IMR-90 (cell line): Measurements from ENCODE around the gene STAG1. TPM values are rescaled to one million over a fixed set of nuclear protein-coding genes. Genes with fewer than 3 reads are reported as not detected.

Experiments used
- ATAC-seq: fragments of 200-7000 bp; cut with Tn5 transposase; 2 replicates; pipeline ENCODE4 v1.9.1; 2020; ENCODE audit warnings: low read depth, mild to moderate bottlenecking, moderate library complexity
- BruUV-seq: library from RNA; stranded (reverse); fragments of 400-500 nt; replicated peaks from 2 replicates; lab custom pipeline; 2021; lab: Mats Ljungman, UMichigan
- CTCF ChIA-PET: fragments of 300-600 bp; formaldehyde crosslinking; extraction: SDS; loops from one replicate; lab custom pipeline; 2021; ENCODE audit warnings: antibody characterized with exemption; lab: Yijun Ruan, JAX
- POLR2A ChIA-PET: fragments of 300-600 bp; sonication (Branson Sonifier 250); formaldehyde crosslinking; loops from one replicate; lab custom pipeline; 2022; ENCODE audit warnings: antibody characterized with exemption; ENCODE audit not compliant: unreplicated experiment; lab: Charles Lee
- DNase-seq: peaks from one replicate; pipeline ENCODE4 v3.0.0; 2013
- H2AFZ ChIP-seq: replicated peaks from 2 replicates; pipeline ENCODE3; 2013; ENCODE audit warnings: low read length, mild to moderate bottlenecking; ENCODE audit not compliant: poor library complexity
- H2AK5ac ChIP-seq: 2 replicates; pipeline ENCODE4 v1.6.1; 2013; ENCODE audit warnings: low read depth, low read length, inconsistent platforms
- H2AK9ac ChIP-seq: replicated peaks from 2 replicates; pipeline ENCODE3; 2013; ENCODE audit warnings: mild to moderate bottlenecking, low read depth, low read length, moderate library complexity; ENCODE audit not compliant: poor library complexity
- H2BK120ac ChIP-seq: 2 replicates; pipeline ENCODE4 v1.6.1; 2013; ENCODE audit warnings: low read depth, low read length, inconsistent platforms
- H2BK15ac ChIP-seq: 3 replicates; pipeline ENCODE4 v1.6.1; 2013; ENCODE audit warnings: low read depth, low read length, inconsistent platforms
- H2BK20ac ChIP-seq: 2 replicates; pipeline ENCODE4 v1.6.1; 2013; ENCODE audit warnings: low read depth, mild to moderate bottlenecking, inconsistent platforms, low read length, moderate library complexity
- H2BK5ac ChIP-seq: 2 replicates; pipeline ENCODE4 v1.6.1; 2013; ENCODE audit warnings: mild to moderate bottlenecking, low read depth, low read length, inconsistent platforms; ENCODE audit not compliant: poor library complexity, severe bottlenecking
- H3K14ac ChIP-seq: replicated peaks from 2 replicates; pipeline ENCODE4 v1.6.1; 2013; ENCODE audit warnings: low read depth, low read length, inconsistent platforms
- H3K18ac ChIP-seq: 2 replicates; pipeline ENCODE4 v1.6.1; 2013; ENCODE audit warnings: low read depth, low read length, control low read depth
- H3K23ac ChIP-seq: 2 replicates; pipeline ENCODE4 v1.6.1; 2013; ENCODE audit warnings: low read depth, low read length, inconsistent platforms
- H3K27ac ChIP-seq: 2 replicates; pipeline ENCODE4 v1.5.1; 2013; ENCODE audit warnings: mild to moderate bottlenecking, control low read depth, low read length; ENCODE audit not compliant: insufficient read depth
- H3K27me3 ChIP-seq: 2 replicates; pipeline ENCODE4 v1.6.1; 2013; ENCODE audit warnings: low read length; ENCODE audit not compliant: control insufficient read depth, insufficient read depth
- H3K36me3 ChIP-seq: 2 replicates; pipeline ENCODE4 v1.6.1; 2013; ENCODE audit warnings: low read length, mixed read lengths; ENCODE audit not compliant: control insufficient read depth, insufficient read depth
- H3K4ac ChIP-seq: 2 replicates; pipeline ENCODE4 v1.6.1; 2013; ENCODE audit warnings: low read depth, low read length, inconsistent platforms
- H3K4me1 ChIP-seq: 2 replicates; pipeline ENCODE4 v1.6.1; 2013; ENCODE audit warnings: low read length, mixed read lengths; ENCODE audit not compliant: control insufficient read depth, insufficient read depth
- H3K4me2 ChIP-seq: 2 replicates; pipeline ENCODE4 v1.6.1; 2013; ENCODE audit warnings: low read depth, mild to moderate bottlenecking, control low read depth, low read length, moderate library complexity
- H3K4me3 ChIP-seq: 2 replicates; pipeline ENCODE4 v1.5.1; 2013; ENCODE audit warnings: low read depth, mild to moderate bottlenecking, control low read depth, low read length, moderate library complexity; ENCODE audit not compliant: insufficient read depth
- H3K56ac ChIP-seq: 2 replicates; pipeline ENCODE4 v1.6.1; 2013; ENCODE audit warnings: low read length, inconsistent platforms; ENCODE audit not compliant: insufficient read depth; ENCODE audit errors: extremely low read depth
- H3K79me1 ChIP-seq, 2 experiments: 2 replicates each; pipeline ENCODE4 v1.6.1; 2013; ENCODE audit warnings: low read length in 2 of 2, inconsistent platforms in 1 of 2, low read depth in 1 of 2
- H3K9ac ChIP-seq: 2 replicates; pipeline ENCODE4 v1.6.1; 2013; ENCODE audit warnings: low read depth, low read length, control low read depth
- H3K9me1 ChIP-seq: 2 replicates; pipeline ENCODE4 v1.6.1; 2013; ENCODE audit warnings: low read length, inconsistent platforms; ENCODE audit not compliant: insufficient read depth
- H3K9me3 ChIP-seq: 2 replicates; pipeline ENCODE4 v1.6.1; 2013; ENCODE audit warnings: low read length; ENCODE audit not compliant: control insufficient read depth, insufficient read depth
- H4K20me1 ChIP-seq: 2 replicates; pipeline ENCODE4 v1.6.1; 2013; ENCODE audit warnings: low read length, inconsistent platforms; ENCODE audit not compliant: insufficient read depth
- H4K5ac ChIP-seq: 2 replicates; pipeline ENCODE4 v1.6.1; 2013; ENCODE audit warnings: mild to moderate bottlenecking, low read depth, low read length, control low read depth
- H4K8ac ChIP-seq, 2 experiments: 2 replicates each; pipeline ENCODE4 v1.6.1; 2013; ENCODE audit warnings: low read depth in 2 of 2, low read length in 2 of 2, control low read depth in 1 of 2, inconsistent platforms in 1 of 2
- H4K91ac ChIP-seq: 2 replicates; pipeline ENCODE4 v1.6.1; 2013; ENCODE audit warnings: low read depth, low read length, inconsistent platforms; ENCODE audit not compliant: insufficient read depth
- BHLHE40 ChIP-seq: fragments of 150-350 bp; IDR thresholded peaks from 2 replicates; pipeline ENCODE4 v1.6.1; 2016; ENCODE audit warnings: mild to moderate bottlenecking, low read depth, low read length
- CHD1 ChIP-seq: IDR thresholded peaks from 2 replicates; pipeline ENCODE4 v1.6.1; 2012; ENCODE audit warnings: low read depth, low read length, improper control_type of control experiment
- ELK1 ChIP-seq: fragments of 150-350 bp; IDR thresholded peaks from 2 replicates; pipeline ENCODE4 v1.6.1; 2016; ENCODE audit warnings: low read depth, mild to moderate bottlenecking, low read length, moderate library complexity, borderline replicate concordance
- FOS ChIP-seq: fragments of 150-350 bp; IDR thresholded peaks from 2 replicates; pipeline ENCODE4 v1.6.1; 2016; ENCODE audit warnings: low read depth, low read length
- MAFK ChIP-seq: IDR thresholded peaks from 2 replicates; pipeline ENCODE4 v1.6.1; 2012; ENCODE audit warnings: low read depth, low read length, improper control_type of control experiment
- MAZ ChIP-seq: IDR thresholded peaks from 2 replicates; pipeline ENCODE4 v1.6.1; 2012; ENCODE audit warnings: low read depth, mild to moderate bottlenecking, low read length, improper control_type of control experiment, moderate library complexity, borderline replicate concordance
- NFE2L2 ChIP-seq: fragments of 150-350 bp; IDR thresholded peaks from 2 replicates; pipeline ENCODE4 v1.6.1; 2016; ENCODE audit warnings: low read depth, mild to moderate bottlenecking, low read length
- POLR2A ChIP-seq: IDR thresholded peaks from 2 replicates; pipeline ENCODE4 v1.6.1; 2012; ENCODE audit warnings: mild to moderate bottlenecking, low read depth, low read length
- RAD21 ChIP-seq: IDR thresholded peaks from 2 replicates; pipeline ENCODE4 v1.6.1; 2012; ENCODE audit warnings: low read length, improper control_type of control experiment
- RCOR1 ChIP-seq: IDR thresholded peaks from 2 replicates; pipeline ENCODE4 v1.6.1; 2012; ENCODE audit warnings: mild to moderate bottlenecking, low read length, improper control_type of control experiment; ENCODE audit not compliant: insufficient replicate concordance
- RFX5 ChIP-seq: IDR thresholded peaks from 2 replicates; pipeline ENCODE4 v1.8.0; 2012; ENCODE audit warnings: low read depth, mild to moderate bottlenecking, low read length, moderate library complexity
- SMC3 ChIP-seq: fragments of 150-350 bp; IDR thresholded peaks from 2 replicates; pipeline ENCODE4 v1.6.1; 2016; ENCODE audit warnings: low read depth, mild to moderate bottlenecking, antibody characterized with exemption, low read length, moderate library complexity
- USF2 ChIP-seq: fragments of 150-350 bp; IDR thresholded peaks from 2 replicates; pipeline ENCODE4 v1.6.1; 2017; ENCODE audit warnings: mild to moderate bottlenecking, antibody characterized with exemption, low read length, low read depth
- WGBS, 2 experiments: methylation state at CpG; one replicate each; pipeline versions ENCODE4 v1.1.5 to v1.1.7; 2013; ENCODE audit warnings: missing lambda C conversion rate in 2 of 2; ENCODE audit not compliant: insufficient read length in 1 of 2; ENCODE audit errors: extremely low coverage in 2 of 2; 5-methylcytosine and 5-hydroxymethylcytosine counted together
- dilution Hi-C: fragments of 300-500 bp; cut with HindIII; formaldehyde crosslinking; loops from one replicate; pipeline ENCODE4 v1.14.3; 2018; ENCODE audit warnings: low sequenced_read_pairs; ENCODE audit not compliant: unreplicated experiment
- in situ Hi-C: fragments of 300-500 bp; cut with MboI; formaldehyde crosslinking; loops from 3 replicates; pipeline ENCODE4 v1.14.3; 2019; ENCODE audit warnings: low sequenced_read_pairs, inconsistent platforms, mixed read lengths
- intact Hi-C: fragments of 100-400 bp; cut with micrococcal nuclease; formaldehyde crosslinking; loops from 2 replicates; pipeline ENCODE4 v1.10.0; 2022
- polyA plus RNA-seq, 3 experiments: library from polyadenylated mRNA; depleted of rRNA; stranded (reverse); fragments of >200 nt; gene quantifications; 2 replicates each; pipeline ENCODE4 v1.2.3, GENCODE V29; 2012; ENCODE audit warnings: low replicate concordance in 1 of 3
- total RNA-seq: library from RNA; depleted of rRNA; stranded (reverse); fragments of >200 nt; gene quantifications from 2 replicates; pipeline ENCODE4 v1.2.3, GENCODE V29; 2012

The STAG1 gene
- total and polyA plus RNA-seq, 2 of the 4 experiments (the other 2 are of a cell fraction): 9.6 to 32.3 TPM

- Histone ChIP-seq H3K4me3 (peak overlapping the region; percentile 22; the same call in 1 of the 2 replicates), H3K9ac (0 out of 2 replicates have a peak overlapping the region, but pooled peaks have one; percentile 1), H3K27ac (peak overlapping the region; percentile 48; the same call in 1 of the 2 replicates), H3K27me3 (no peaks in the 10 kb centered on the region), H2AFZ (no peak overlapping the region), H2BK120ac (no peak overlapping the region), H3K9me1 (peaks cover 8% of the 10 kb centered on the region; the same call in 1 of the 2 replicates), H4K5ac (peak overlapping the region; percentile 18; the same call in 1 of the 2 replicates), H3K36me3 (no peaks in the 10 kb centered on the region), H3K4ac (peak overlapping the region; percentile 1; the same call in 1 of the 2 replicates), H4K20me1 (peaks cover 32% of the 10 kb centered on the region), H3K9me3 (no peaks in the 10 kb centered on the region), H3K23ac (no peak overlapping the region), H3K4me1 (peaks cover 7% of the 10 kb centered on the region), H2BK15ac (no peak overlapping the region), H3K18ac (peak overlapping the region; percentile 3; the same call in 1 of the 2 replicates), H2AK9ac (no peak overlapping the region), H3K79me1 (peaks cover 31 to 72% of the 10 kb centered on the region in 2 experiments), H2BK5ac (peak overlapping the region; percentile 14), H2BK20ac (no peak overlapping the region; the same call in 1 of the 2 replicates), H3K56ac (no peak overlapping the region), H3K4me2 (peak overlapping the region; percentile 61), H4K91ac (no peak overlapping the region), H4K8ac (no peak overlapping the region), H3K14ac (no peak overlapping the region), H2AK5ac (0 out of 2 replicates have a peak overlapping the region, but pooled peaks have one; percentile 38)
- WGBS, 2 experiments: no CpG with 5 or more reads among the region's 6 CpGs
- DNase-seq: peak; percentile 67
- intact Hi-C loops: no loop called here
- dilution Hi-C loops: no loop called here
- CTCF ChIA-PET: no interaction called here
- POLR2A ChIA-PET: interaction anchor here (0.8 kb wide), 1 partner anchor 175 kb away, joined by 5 read pairs; no protein-coding TSS in a partner anchor
- TF ChIP-seq NFE2L2: no peak
- no peak for TF ChIP-seq FOS
- TF ChIP-seq RFX5: no peak
- TF ChIP-seq RAD21: no peak
- TF ChIP-seq MAFK: peak; percentile 74
- no peak for TF ChIP-seq MAZ
- peak; percentile 43; the same call in 1 of the 2 replicates for TF ChIP-seq BHLHE40
- no peak for TF ChIP-seq USF2
- TF ChIP-seq CHD1: no peak
- TF ChIP-seq POLR2A: no peak
- 0 out of 2 replicates have a peak, but pooled peaks have one; percentile 5 for TF ChIP-seq SMC3
- TF ChIP-seq RCOR1: no peak
- no peak for TF ChIP-seq ELK1
- in situ Hi-C loops: no loop called here
- no TSS peak for BruUV-seq
- peak; percentile 83 for ATAC-seq
Observed at GRCh38 chr3:136728918-136729317, 23.3 kb downstream of the STAG1 start.
